K562 (cell line): ENCODE data around the gene CTCFL.

Experiments used
- CTCF ChIP-seq, 3 experiments: IDR thresholded peaks in 2 of 3; conservative IDR thresholded peaks in 1 of 3; 2 replicates each; pipeline ENCODE4 v1.5.1; 2011 to 2012; ENCODE audit warnings: low read length in 3 of 3, mild to moderate bottlenecking in 3 of 3, control low read depth in 2 of 3, improper control_type of control experiment in 1 of 3, inconsistent platforms in 1 of 3, low read depth in 1 of 3, mixed read lengths in 1 of 3, moderate library complexity in 1 of 3; ENCODE audit not compliant: insufficient read depth in 2 of 3
- ESRRA ChIP-seq: fragments of 450-650 bp; IDR thresholded peaks from 2 replicates; pipeline ENCODE4 v1.6.1; 2014; ENCODE audit warnings: low read depth, mild to moderate bottlenecking, moderate library complexity, borderline replicate concordance
- KDM1A ChIP-seq, 2 experiments: fragments of 450-650 bp; IDR thresholded peaks; 2 replicates each; pipeline ENCODE4 v1.6.1; 2016; ENCODE audit warnings: mild to moderate bottlenecking in 2 of 2
- MECOM ChIP-seq: fragments of 250-450 bp; sonication (Bioruptor Pico); IDR thresholded peaks from 2 replicates; pipeline ENCODE4 v1.8.0; 2022; ENCODE audit warnings: inconsistent platforms
- POLR2A ChIP-seq: fragments of 450-650 bp; conservative IDR thresholded peaks from 2 replicates; pipeline ENCODE4 v1.6.1; 2016
- TCF7L2 ChIP-seq: fragments of 150-350 bp; IDR thresholded peaks from 2 replicates; pipeline ENCODE4 v1.6.1; 2016; ENCODE audit warnings: low read depth, mild to moderate bottlenecking, low read length, moderate library complexity
- ZFP36 ChIP-seq: fragments of 150-350 bp; IDR thresholded peaks from 2 replicates; pipeline ENCODE4 v1.6.1; 2018; ENCODE audit warnings: low read length, low read depth; ENCODE audit not compliant: partially characterized antibody
- ZNF124 ChIP-seq: sonication (generic); formaldehyde crosslinking; IDR thresholded peaks from 2 replicates; pipeline ENCODE4 v1.8.1; 2022; ENCODE audit warnings: missing genetic modification reagents
- ZNF24 ChIP-seq: fragments of 450-650 bp; IDR thresholded peaks from 2 replicates; pipeline ENCODE4 v1.6.1; 2016
- TF ChIP-seq, protein P1 (sequence below): fragments of 200-400 bp; formaldehyde crosslinking; IDR thresholded peaks from 2 replicates; pipeline ENCODE4 v1.6.1; 2017; ENCODE audit warnings: mild to moderate bottlenecking, low read depth, low read length, moderate library complexity

- TF ChIP-seq KDM1A (IDR thresholded peaks at IDR 0.05) = no peak
- no peak for TF ChIP-seq ZFP36
- TF ChIP-seq MECOM (CRISPR knock-in tag) = no peak
- TF ChIP-seq TCF7L2 = no peak
- TF ChIP-seq ZNF124 (CRISPR knock-in tag) = no peak
- TF ChIP-seq ZNF24 = no peak
- no peak for TF ChIP-seq POLR2A
- TF ChIP-seq, protein P1, sequence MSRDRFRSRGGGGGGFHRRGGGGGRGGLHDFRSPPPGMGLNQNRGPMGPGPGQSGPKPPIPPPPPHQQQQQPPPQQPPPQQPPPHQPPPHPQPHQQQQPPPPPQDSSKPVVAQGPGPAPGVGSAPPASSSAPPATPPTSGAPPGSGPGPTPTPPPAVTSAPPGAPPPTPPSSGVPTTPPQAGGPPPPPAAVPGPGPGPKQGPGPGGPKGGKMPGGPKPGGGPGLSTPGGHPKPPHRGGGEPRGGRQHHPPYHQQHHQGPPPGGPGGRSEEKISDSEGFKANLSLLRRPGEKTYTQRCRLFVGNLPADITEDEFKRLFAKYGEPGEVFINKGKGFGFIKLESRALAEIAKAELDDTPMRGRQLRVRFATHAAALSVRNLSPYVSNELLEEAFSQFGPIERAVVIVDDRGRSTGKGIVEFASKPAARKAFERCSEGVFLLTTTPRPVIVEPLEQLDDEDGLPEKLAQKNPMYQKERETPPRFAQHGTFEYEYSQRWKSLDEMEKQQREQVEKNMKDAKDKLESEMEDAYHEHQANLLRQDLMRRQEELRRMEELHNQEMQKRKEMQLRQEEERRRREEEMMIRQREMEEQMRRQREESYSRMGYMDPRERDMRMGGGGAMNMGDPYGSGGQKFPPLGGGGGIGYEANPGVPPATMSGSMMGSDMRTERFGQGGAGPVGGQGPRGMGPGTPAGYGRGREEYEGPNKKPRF = no peak
- TF ChIP-seq ESRRA = no peak
- TF ChIP-seq CTCF (IDR thresholded peaks at IDR 0.05 in 2 of 3, conservative IDR thresholded peaks at IDR 0.05 in 1 of 3; ENCODE audit: insufficient read depth in 2 of 3, low read depth in 1 of 3, low read length in 3 of 3) = no peak
Measured at GRCh38 chr20:57484772-57485171, 40.2 kb downstream of the CTCFL start.
